ENCODE results near the gene CACNA1G. TPM values are rescaled to one million over a fixed set of nuclear protein-coding genes. Genes with fewer than 3 reads are reported as not detected.

CACNA1G gene
- total RNA-seq, 1 experiment from 2014 or later = 0.04 TPM

GRCh38 chr17:50533185-50533584, 27.3 kb upstream of the CACNA1G start:
- Histone ChIP-seq H3F3A (ENCODE audit: low read length, unreplicated experiment) (no peaks in the 10 kb centered on the region), H3K79me2 (ENCODE audit: low read length) (peaks cover 35% of the 10 kb centered on the region), H3K9me2 (replicated peaks; ENCODE audit: low read length) (no peaks in the 10 kb centered on the region), H2AFZ (ENCODE audit: low read length) (peak overlapping the region; percentile 75), H4K20me1 (ENCODE audit: low read length) (no peaks in the 10 kb centered on the region), H3K27ac (ENCODE audit: low read length) (peak overlapping the region; percentile 76), H3K9me3 (ENCODE audit: low read length) (no peaks in the 10 kb centered on the region), H3K4me3 (ENCODE audit: low read length) (peak overlapping the region; percentile 78), H3K36me3 (ENCODE audit: low read depth, low read length) (peaks cover 11% of the 10 kb centered on the region; the same call in 1 of the 2 replicates), H3K27me3 (ENCODE audit: low read length) (no peaks in the 10 kb centered on the region), H3K9ac (ENCODE audit: low read length) (peak overlapping the region; percentile 66), H3K4me1 (ENCODE audit: insufficient read depth, low read length) (peaks cover 33% of the 10 kb centered on the region), H3K4me2 (ENCODE audit: low read length) (peak overlapping the region; percentile 95)
- CTCF ChIA-PET = interaction anchor here (1.4 kb wide), 1 partner anchor 32 kb away, joined by 3 read pairs; no protein-coding TSS in a partner anchor
- no peak for DNase-seq
- no TSS peak for BruUV-seq (replicated peaks)
- POLR2A ChIA-PET (ENCODE audit: unreplicated experiment) = interaction anchor here (0.5 to 0.6 kb wide), 2 partner anchors 32 to 104 kb away, joined by 3 to 11 read pairs; no protein-coding TSS in a partner anchor
- TF ChIP-seq EZH2phosphoT487 (IDR thresholded peaks at IDR 0.05; ENCODE audit: borderline replicate concordance, low read length) (no peak), EZH2 (IDR thresholded peaks at IDR 0.05; ENCODE audit: low read length, unreplicated experiment) (no peak), CTCF (conservative IDR thresholded peaks at IDR 0.05; ENCODE audit: low read depth, low read length) (no peak)
- intact Hi-C loops (cut with micrococcal nuclease) = loop anchor here (2.0 kb wide), 1 partner anchor 50 kb away; no protein-coding TSS in a partner anchor
- ATAC-seq = no peak

GRCh38 chr17:50533720-50534148, 26.8 kb upstream of the CACNA1G start:
- CTCF ChIA-PET = interaction anchor here (1.4 kb wide), 1 partner anchor 32 kb away, joined by 3 read pairs; no protein-coding TSS in a partner anchor
- H3K27ac ChIP-seq (ENCODE audit: low read length) = peak overlapping the region; percentile 76

More at GRCh38 chr17:50533720-50534148, 26.8 kb upstream of the CACNA1G start:
- H3F3A ChIP-seq (ENCODE audit: low read length, unreplicated experiment) = no peaks in the 10 kb centered on the region
- peak; percentile 63 for DNase-seq
- no peaks in the 10 kb centered on the region for H3K27me3 ChIP-seq (ENCODE audit: low read length)
- H3K9me2 ChIP-seq (replicated peaks; ENCODE audit: low read length) = no peaks in the 10 kb centered on the region
- peaks cover 11% of the 10 kb centered on the region; the same call in 1 of the 2 replicates for H3K36me3 ChIP-seq (ENCODE audit: low read depth, low read length)
- no peaks in the 10 kb centered on the region for H4K20me1 ChIP-seq (ENCODE audit: low read length)
- BruUV-seq (replicated peaks) = no TSS peak
- H3K79me2 ChIP-seq (ENCODE audit: low read length) = peaks cover 35% of the 10 kb centered on the region
- peak overlapping the region; percentile 66 for H3K9ac ChIP-seq (ENCODE audit: low read length)
- peak overlapping the region; percentile 75 for H2AFZ ChIP-seq (ENCODE audit: low read length)
- POLR2A ChIA-PET (ENCODE audit: unreplicated experiment) = interaction anchor here (0.6 kb wide), 1 partner anchor 103 kb away, joined by 11 read pairs; no protein-coding TSS in a partner anchor
- TF ChIP-seq CTCF (conservative IDR thresholded peaks at IDR 0.05; ENCODE audit: low read depth, low read length) = no peak
- TF ChIP-seq EZH2phosphoT487 (IDR thresholded peaks at IDR 0.05; ENCODE audit: borderline replicate concordance, low read length) = no peak
- TF ChIP-seq EZH2 (IDR thresholded peaks at IDR 0.05; ENCODE audit: low read length, unreplicated experiment) = no peak
- H3K9me3 ChIP-seq (ENCODE audit: low read length) = no peaks in the 10 kb centered on the region
- H3K4me2 ChIP-seq (ENCODE audit: low read length) = peak overlapping the region; percentile 95
- ATAC-seq = peak; percentile 64
- H3K4me1 ChIP-seq (ENCODE audit: insufficient read depth, low read length) = peaks cover 33% of the 10 kb centered on the region
- intact Hi-C loops (cut with micrococcal nuclease) = loop anchor here (2.0 kb wide), 1 partner anchor 51 kb away; no protein-coding TSS in a partner anchor
- H3K4me3 ChIP-seq (ENCODE audit: low read length) = peak overlapping the region; percentile 78

Measured in PC-3 (cell line).